Peyer's patch (tissue), 4 donors: ENCODE measurements around the gene RAVER1.
"Not testable (repeated sequence)": the region's sequence is repeated elsewhere in the genome, so short reads cannot be mapped to it uniquely, and the experiment has no call there.

Source experiments
- POLR2A ChIP-seq, 2 donors: fragments of 450-650 bp; IDR thresholded peaks; one replicate each; pipeline ENCODE4 v1.5.1; 2017; ENCODE audit warnings: antibody characterized with exemption in 2 of 2, mild to moderate bottlenecking in 2 of 2, moderate library complexity in 2 of 2
- TF ChIP-seq, protein P1 (sequence below), 6 experiments: fragments of 450-650 bp in 4 of 6; fragments of 200-600 bp in 2 of 6; sonication (generic) in 1 of 6; IDR thresholded peaks; one replicate each; pipeline ENCODE4 v1.5.1; 2017 to 2019; ENCODE audit warnings: antibody characterized with exemption in 6 of 6, mild to moderate bottlenecking in 3 of 6, moderate library complexity in 1 of 6

DNA sequence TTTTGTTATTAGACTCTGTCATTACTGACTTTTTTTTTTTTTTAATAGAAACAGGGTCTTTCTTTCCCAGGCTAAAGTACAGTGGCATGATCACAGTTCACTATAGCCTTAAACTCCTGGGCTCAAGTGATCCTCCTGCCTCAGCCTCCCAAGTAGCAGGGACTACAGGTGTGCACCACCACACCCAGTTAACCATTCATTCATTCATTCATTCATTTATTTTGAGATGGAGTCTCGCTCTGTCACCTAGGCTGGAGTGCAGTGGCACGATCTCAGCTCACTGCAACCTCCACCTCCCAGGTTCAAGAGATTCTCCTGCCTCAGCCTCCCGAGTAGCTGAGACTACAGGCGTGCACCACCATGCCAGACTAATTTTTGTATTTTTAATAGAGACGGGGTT lies 51.3 kb downstream of the RAVER1 start:
- TF ChIP-seq, protein P1, sequence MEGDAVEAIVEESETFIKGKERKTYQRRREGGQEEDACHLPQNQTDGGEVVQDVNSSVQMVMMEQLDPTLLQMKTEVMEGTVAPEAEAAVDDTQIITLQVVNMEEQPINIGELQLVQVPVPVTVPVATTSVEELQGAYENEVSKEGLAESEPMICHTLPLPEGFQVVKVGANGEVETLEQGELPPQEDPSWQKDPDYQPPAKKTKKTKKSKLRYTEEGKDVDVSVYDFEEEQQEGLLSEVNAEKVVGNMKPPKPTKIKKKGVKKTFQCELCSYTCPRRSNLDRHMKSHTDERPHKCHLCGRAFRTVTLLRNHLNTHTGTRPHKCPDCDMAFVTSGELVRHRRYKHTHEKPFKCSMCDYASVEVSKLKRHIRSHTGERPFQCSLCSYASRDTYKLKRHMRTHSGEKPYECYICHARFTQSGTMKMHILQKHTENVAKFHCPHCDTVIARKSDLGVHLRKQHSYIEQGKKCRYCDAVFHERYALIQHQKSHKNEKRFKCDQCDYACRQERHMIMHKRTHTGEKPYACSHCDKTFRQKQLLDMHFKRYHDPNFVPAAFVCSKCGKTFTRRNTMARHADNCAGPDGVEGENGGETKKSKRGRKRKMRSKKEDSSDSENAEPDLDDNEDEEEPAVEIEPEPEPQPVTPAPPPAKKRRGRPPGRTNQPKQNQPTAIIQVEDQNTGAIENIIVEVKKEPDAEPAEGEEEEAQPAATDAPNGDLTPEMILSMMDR (IDR thresholded peaks at IDR 0.05), result not testable (repeated sequence)
- not testable (repeated sequence) for TF ChIP-seq POLR2A (IDR thresholded peaks at IDR 0.05)
